Measurements from ENCODE around the gene CCDC85C. TPM values are rescaled to one million over a fixed set of nuclear protein-coding genes. Genes with fewer than 3 reads are reported as not detected.

Gene CCDC85C
- total and polyA plus RNA-seq, 2 of the 4 experiments (the other 2 are of a cell fraction) = 16.0 to 19.0 TPM

DNA sequence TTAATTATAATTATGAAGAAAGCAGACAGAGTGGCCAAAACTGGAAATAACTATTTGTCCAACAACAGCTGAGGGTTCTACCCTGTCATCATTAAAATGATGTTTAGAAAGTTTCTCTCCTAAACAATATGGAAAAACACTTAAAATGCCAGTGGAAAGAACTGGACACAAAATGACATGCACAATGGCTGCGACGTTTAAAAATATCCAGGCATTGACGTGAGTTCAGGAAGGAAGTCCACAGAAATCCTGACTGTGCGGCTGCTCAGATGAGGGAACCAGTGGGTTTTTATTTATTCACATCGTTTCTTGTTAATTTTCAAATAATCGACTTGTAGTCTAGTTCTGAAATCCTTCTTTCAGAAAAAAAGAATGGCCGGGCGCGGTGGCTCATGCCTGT is 64.5 kb downstream of the CCDC85C start:
- in situ Hi-C loops (cut with MboI; ENCODE audit: low sequenced_read_pairs) = no loop called here

More for the DNA sequence above, 64.5 kb downstream of the CCDC85C start:
- no peak overlapping the region for H3K14ac ChIP-seq (replicated peaks; ENCODE audit: low read depth, low read length)
- no peak overlapping the region for H2BK5ac ChIP-seq (ENCODE audit: low read depth, low read length, poor library complexity, severe bottlenecking)
- no TSS peak for BruUV-seq (replicated peaks)
- intact Hi-C loops (cut with micrococcal nuclease) = no loop called here
- H4K5ac ChIP-seq (ENCODE audit: low read depth, low read length) = no peak overlapping the region
- H4K91ac ChIP-seq (ENCODE audit: insufficient read depth, low read depth, low read length) = no peak overlapping the region
- H3K27me3 ChIP-seq (ENCODE audit: control insufficient read depth, insufficient read depth, low read length) = no peaks in the 10 kb centered on the region
- H3K9ac ChIP-seq (ENCODE audit: low read depth, low read length) = no peak overlapping the region
- no peak overlapping the region for H3K56ac ChIP-seq (ENCODE audit: extremely low read depth, insufficient read depth, low read length)
- WGBS, 2 experiments (ENCODE audit: extremely low coverage in 2 of 2, insufficient read length in 1 of 2) = 88% methylated on average over 4 of the region's 9 CpGs; no CpG with 5 or more reads in 1 of the 2 experiments
- no peak overlapping the region for H2AFZ ChIP-seq (replicated peaks; ENCODE audit: low read length, poor library complexity)
- CTCF ChIA-PET = interaction anchor here (0.6 to 0.8 kb wide), 2 partner anchors 16 kb away, joined by 3 to 6 read pairs; no protein-coding TSS in a partner anchor
- peaks cover 26% of the 10 kb centered on the region for H3K9me1 ChIP-seq (ENCODE audit: insufficient read depth, low read length)
- H3K4me2 ChIP-seq (ENCODE audit: low read depth, low read length) = no peak overlapping the region
- ATAC-seq (ENCODE audit: low read depth) (no peak), DNase-seq (no peak)
- no peak overlapping the region for H3K4ac ChIP-seq (ENCODE audit: low read depth, low read length)
- H3K23ac ChIP-seq (ENCODE audit: low read depth, low read length) = no peak overlapping the region
- H4K8ac ChIP-seq (ENCODE audit: low read depth in 2 of 2, low read length in 2 of 2) = no peak overlapping the region
- H4K20me1 ChIP-seq (ENCODE audit: insufficient read depth, low read length) = peaks cover 31% of the 10 kb centered on the region
- no peak overlapping the region for H3K4me3 ChIP-seq (ENCODE audit: insufficient read depth, low read depth, low read length)
- H2BK120ac ChIP-seq (ENCODE audit: low read depth, low read length) = no peak overlapping the region
- H3K18ac ChIP-seq (ENCODE audit: low read depth, low read length) = no peak overlapping the region
- no peak overlapping the region for H3K27ac ChIP-seq (ENCODE audit: insufficient read depth, low read length)
- TF ChIP-seq POLR2A (IDR thresholded peaks at IDR 0.05; ENCODE audit: low read depth, low read length) (no peak), CHD1 (IDR thresholded peaks at IDR 0.05; ENCODE audit: low read depth, low read length) (no peak), SMC3 (IDR thresholded peaks at IDR 0.05; ENCODE audit: low read depth, low read length) (no peak), MAZ (IDR thresholded peaks at IDR 0.05; ENCODE audit: borderline replicate concordance, low read depth, low read length) (no peak), MXI1 (IDR thresholded peaks at IDR 0.05; ENCODE audit: borderline replicate concordance, low read depth, low read length) (no peak), MAFK (IDR thresholded peaks at IDR 0.05; ENCODE audit: low read depth, low read length) (no peak), FOS (IDR thresholded peaks at IDR 0.05; ENCODE audit: low read depth, low read length) (no peak), BHLHE40 (IDR thresholded peaks at IDR 0.05; ENCODE audit: low read depth, low read length) (no peak), NFE2L2 (IDR thresholded peaks at IDR 0.05; ENCODE audit: low read depth, low read length) (no peak), RCOR1 (IDR thresholded peaks at IDR 0.05; ENCODE audit: insufficient replicate concordance, low read length) (no peak), RAD21 (IDR thresholded peaks at IDR 0.05; ENCODE audit: low read length) (no peak), CEBPB (IDR thresholded peaks at IDR 0.05; ENCODE audit: low read depth, low read length) (no peak), RFX5 (IDR thresholded peaks at IDR 0.05; ENCODE audit: low read depth, low read length) (no peak)
- TF ChIP-seq, protein P1, sequence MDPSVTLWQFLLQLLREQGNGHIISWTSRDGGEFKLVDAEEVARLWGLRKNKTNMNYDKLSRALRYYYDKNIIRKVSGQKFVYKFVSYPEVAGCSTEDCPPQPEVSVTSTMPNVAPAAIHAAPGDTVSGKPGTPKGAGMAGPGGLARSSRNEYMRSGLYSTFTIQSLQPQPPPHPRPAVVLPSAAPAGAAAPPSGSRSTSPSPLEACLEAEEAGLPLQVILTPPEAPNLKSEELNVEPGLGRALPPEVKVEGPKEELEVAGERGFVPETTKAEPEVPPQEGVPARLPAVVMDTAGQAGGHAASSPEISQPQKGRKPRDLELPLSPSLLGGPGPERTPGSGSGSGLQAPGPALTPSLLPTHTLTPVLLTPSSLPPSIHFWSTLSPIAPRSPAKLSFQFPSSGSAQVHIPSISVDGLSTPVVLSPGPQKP (IDR thresholded peaks at IDR 0.05; ENCODE audit: borderline replicate concordance, low read depth, low read length) = no peak
- TF ChIP-seq, protein P2, sequence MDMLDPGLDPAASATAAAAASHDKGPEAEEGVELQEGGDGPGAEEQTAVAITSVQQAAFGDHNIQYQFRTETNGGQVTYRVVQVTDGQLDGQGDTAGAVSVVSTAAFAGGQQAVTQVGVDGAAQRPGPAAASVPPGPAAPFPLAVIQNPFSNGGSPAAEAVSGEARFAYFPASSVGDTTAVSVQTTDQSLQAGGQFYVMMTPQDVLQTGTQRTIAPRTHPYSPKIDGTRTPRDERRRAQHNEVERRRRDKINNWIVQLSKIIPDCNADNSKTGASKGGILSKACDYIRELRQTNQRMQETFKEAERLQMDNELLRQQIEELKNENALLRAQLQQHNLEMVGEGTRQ (IDR thresholded peaks at IDR 0.05; ENCODE audit: low read depth, low read length) = no peak
- TF ChIP-seq, protein P3, sequence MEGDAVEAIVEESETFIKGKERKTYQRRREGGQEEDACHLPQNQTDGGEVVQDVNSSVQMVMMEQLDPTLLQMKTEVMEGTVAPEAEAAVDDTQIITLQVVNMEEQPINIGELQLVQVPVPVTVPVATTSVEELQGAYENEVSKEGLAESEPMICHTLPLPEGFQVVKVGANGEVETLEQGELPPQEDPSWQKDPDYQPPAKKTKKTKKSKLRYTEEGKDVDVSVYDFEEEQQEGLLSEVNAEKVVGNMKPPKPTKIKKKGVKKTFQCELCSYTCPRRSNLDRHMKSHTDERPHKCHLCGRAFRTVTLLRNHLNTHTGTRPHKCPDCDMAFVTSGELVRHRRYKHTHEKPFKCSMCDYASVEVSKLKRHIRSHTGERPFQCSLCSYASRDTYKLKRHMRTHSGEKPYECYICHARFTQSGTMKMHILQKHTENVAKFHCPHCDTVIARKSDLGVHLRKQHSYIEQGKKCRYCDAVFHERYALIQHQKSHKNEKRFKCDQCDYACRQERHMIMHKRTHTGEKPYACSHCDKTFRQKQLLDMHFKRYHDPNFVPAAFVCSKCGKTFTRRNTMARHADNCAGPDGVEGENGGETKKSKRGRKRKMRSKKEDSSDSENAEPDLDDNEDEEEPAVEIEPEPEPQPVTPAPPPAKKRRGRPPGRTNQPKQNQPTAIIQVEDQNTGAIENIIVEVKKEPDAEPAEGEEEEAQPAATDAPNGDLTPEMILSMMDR (conservative IDR thresholded peaks at IDR 0.05; ENCODE audit: low read depth, low read length) = no peak
- no peak overlapping the region for H2AK5ac ChIP-seq (ENCODE audit: low read depth, low read length)
- POLR2A ChIA-PET (ENCODE audit: unreplicated experiment) = interaction anchor here (0.7 kb wide), 1 partner anchor 86 kb away, joined by 5 read pairs; no protein-coding TSS in a partner anchor
- H2AK9ac ChIP-seq (replicated peaks; ENCODE audit: low read depth, low read length, poor library complexity) = no peak overlapping the region
- peaks cover 50 to 84% of the 10 kb centered on the region in 2 experiments for H3K79me1 ChIP-seq (ENCODE audit: low read depth in 1 of 2, low read length in 2 of 2)
- no peaks in the 10 kb centered on the region for H3K9me3 ChIP-seq (ENCODE audit: control insufficient read depth, insufficient read depth, low read length)
- peaks cover 25% of the 10 kb centered on the region for H3K4me1 ChIP-seq (ENCODE audit: control insufficient read depth, insufficient read depth, low read length)
- H3K36me3 ChIP-seq (ENCODE audit: control insufficient read depth, insufficient read depth, low read length) = no peaks in the 10 kb centered on the region
- no peak overlapping the region for H2BK20ac ChIP-seq (ENCODE audit: low read depth, low read length)
- dilution Hi-C loops (cut with HindIII; ENCODE audit: low sequenced_read_pairs, unreplicated experiment) = no loop called here
- no peak overlapping the region for H2BK15ac ChIP-seq (ENCODE audit: low read depth, low read length)
